Naive thymus-derived CD4-positive, alpha-beta T cell (primary cell): ENCODE data around the gene MYBPC2. TPM values are rescaled to one million over a fixed set of nuclear protein-coding genes. Genes with fewer than 3 reads are reported as not detected.

Experiments used
- ATAC-seq: fragments of 150-1000 bp; cut with Tn5 transposase; 2 replicates; pipeline ENCODE4 v1.10.0; 2021; ENCODE audit warnings: mild to moderate bottlenecking, moderate library complexity
- CTCF ChIA-PET: fragments of 350-600 bp; sonication (Branson Sonifier 250); formaldehyde crosslinking; loops from one replicate; lab custom pipeline; 2021; ENCODE audit warnings: antibody characterized with exemption; lab: Charles Lee
- POLR2A ChIA-PET: fragments of 350-600 bp; sonication (Branson Sonifier 250); formaldehyde crosslinking; loops from one replicate; lab custom pipeline; 2021; ENCODE audit warnings: antibody characterized with exemption, inconsistent platforms; lab: Charles Lee
- DNase-seq, 9 donors: peaks; one replicate each; pipeline versions ENCODE4 v3.0.0 to v3.0.0-alpha.2; 2020 to 2022; ENCODE audit warnings: mixed read lengths in 1 of 9
- H3K27ac ChIP-seq: one replicate; pipeline ENCODE4 v1.7.0; 2013; ENCODE audit warnings: mild to moderate bottlenecking, low read depth, low read length, moderate library complexity
- H3K27me3 ChIP-seq, 2 donors: one replicate each; pipeline ENCODE4 v1.7.0; 2013; ENCODE audit warnings: low read length in 2 of 2, mild to moderate bottlenecking in 2 of 2, moderate library complexity in 2 of 2; ENCODE audit not compliant: control insufficient read depth in 2 of 2, insufficient read depth in 2 of 2
- H3K36me3 ChIP-seq, 3 experiments: 1 replicate in 2 of 3; 2 replicates in 1 of 3; pipeline ENCODE4 v1.7.0; 2013; ENCODE audit warnings: low read length in 3 of 3, mild to moderate bottlenecking in 3 of 3, moderate library complexity in 1 of 3; ENCODE audit not compliant: insufficient read depth in 3 of 3, control insufficient read depth in 2 of 3
- H3K4me1 ChIP-seq, 2 donors: one replicate each; pipeline ENCODE4 v1.7.0; 2013; ENCODE audit warnings: low read length in 2 of 2, mild to moderate bottlenecking in 2 of 2, moderate library complexity in 1 of 2; ENCODE audit not compliant: control insufficient read depth in 2 of 2, insufficient read depth in 2 of 2
- H3K4me3 ChIP-seq: 2 replicates; pipeline ENCODE4 v1.7.0; 2013; ENCODE audit warnings: mild to moderate bottlenecking, low read length
- H3K9me3 ChIP-seq, 3 experiments: 1 replicate in 2 of 3; 2 replicates in 1 of 3; pipeline ENCODE4 v1.7.0; 2013; ENCODE audit warnings: low read length in 3 of 3; ENCODE audit not compliant: control insufficient read depth in 2 of 3
- H3K27ac Mint-ChIP-seq, 9 donors: one replicate each; pipeline ENCODE4 v1.8.0; 2020 to 2022; ENCODE audit warnings: mixed read lengths in 9 of 9, mild to moderate bottlenecking in 8 of 9, moderate library complexity in 5 of 9, inconsistent platforms in 2 of 9
- H3K27me3 Mint-ChIP-seq, 5 donors: one replicate each; pipeline ENCODE4 v1.8.0; 2021 to 2022; ENCODE audit warnings: mixed read lengths in 5 of 5, mild to moderate bottlenecking in 1 of 5
- H3K36me3 Mint-ChIP-seq, 5 donors: one replicate each; pipeline ENCODE4 v1.8.0; 2020 to 2022; ENCODE audit warnings: mixed read lengths in 5 of 5, mild to moderate bottlenecking in 3 of 5, inconsistent platforms in 1 of 5
- H3K4me1 Mint-ChIP-seq, 7 donors: one replicate each; pipeline ENCODE4 v1.8.0; 2020 to 2022; ENCODE audit warnings: mixed read lengths in 7 of 7, mild to moderate bottlenecking in 3 of 7, inconsistent platforms in 1 of 7
- H3K4me3 Mint-ChIP-seq, 10 donors: one replicate each; pipeline ENCODE4 v1.8.0; 2020 to 2022; ENCODE audit warnings: mild to moderate bottlenecking in 10 of 10, mixed read lengths in 10 of 10, moderate library complexity in 6 of 10, inconsistent platforms in 2 of 10
- H3K9me3 Mint-ChIP-seq, 11 donors: one replicate each; pipeline ENCODE4 v1.8.0; 2020 to 2022; ENCODE audit warnings: mixed read lengths in 11 of 11, mild to moderate bottlenecking in 4 of 11, inconsistent platforms in 1 of 11, moderate library complexity in 1 of 11
- intact Hi-C, 2 donors: fragments of 100-400 bp; cut with micrococcal nuclease; formaldehyde crosslinking; loops; one replicate each; pipeline ENCODE4 v1.15.1; 2023
- polyA plus RNA-seq, 2 donors: library from polyadenylated mRNA; unstranded; fragments of 300-500 nt; fragmentation: Illumina TruSeq; gene quantifications; one replicate each; pipeline ENCODE4 v1.2.3, GENCODE V29; 2021
- total RNA-seq, 6 experiments: library from RNA in 5 of 6; stranded (reverse) in 5 of 6; gene quantifications; 1 replicate in 5 of 6; 2 replicates in 1 of 6; pipeline ENCODE4 v1.2.3 and lab custom pipeline; 2021 to 2026

MYBPC2 gene
- total and polyA plus RNA-seq, 7 experiments from 2014 or later, result 0.39 to 0.92 TPM; not detected in 5

- CTCF ChIA-PET, result no interaction called here
- POLR2A ChIA-PET, result no interaction called here
- Mint-ChIP-seq H3K9me3 (no peaks in the 10 kb centered on the region), H3K4me1 (no peaks in the 10 kb centered on the region), H3K36me3 (peaks cover 0 to 27% (median 0%) of the 10 kb centered on the region in 5 donors), H3K27ac (no peak overlapping the region), H3K4me3 (no peak overlapping the region), H3K27me3 (no peaks in the 10 kb centered on the region)
- H3K4me1 ChIP-seq, result no peaks in the 10 kb centered on the region
- no peak for ATAC-seq
- no peaks in the 10 kb centered on the region for H3K9me3 ChIP-seq
- DNase-seq, result no peak
- intact Hi-C loops, result no loop called here
- H3K36me3 ChIP-seq, result peaks cover 0 to 66% (median 6%) of the 10 kb centered on the region in 3 experiments
- no peaks in the 10 kb centered on the region for H3K27me3 ChIP-seq
- no peak overlapping the region for H3K27ac ChIP-seq
- H3K4me3 ChIP-seq, result no peak overlapping the region
Observed at GRCh38 chr19:50406829-50407228, 25.9 kb upstream of the MYBPC2 start.

GRCh38 chr19:50409347-50409746 is 23.3 kb upstream of the MYBPC2 start:
- ATAC-seq, result no peak
- Histone ChIP-seq H3K4me3 (no peak overlapping the region), H3K27ac (no peak overlapping the region), H3K27me3 (no peaks in the 10 kb centered on the region), H3K9me3 (no peaks in the 10 kb centered on the region), H3K36me3 (peaks cover 0 to 45% (median 6%) of the 10 kb centered on the region in 3 experiments), H3K4me1 (no peaks in the 10 kb centered on the region)
- CTCF ChIA-PET, result no interaction called here
- Mint-ChIP-seq H3K36me3 (peaks cover 0 to 18% (median 3%) of the 10 kb centered on the region in 5 donors), H3K27ac (no peak overlapping the region), H3K9me3 (no peaks in the 10 kb centered on the region), H3K4me1 (no peaks in the 10 kb centered on the region), H3K4me3 (no peak overlapping the region), H3K27me3 (no peaks in the 10 kb centered on the region)
- intact Hi-C loops, result no loop called here
- no peak for DNase-seq
- POLR2A ChIA-PET, result no interaction called here

GRCh38 chr19:50410109-50410508 is 22.6 kb upstream of the MYBPC2 start:
- ATAC-seq (no peak), DNase-seq (no peak)
- intact Hi-C loops, result loop anchor here in 1 of 2 donors (5.0 kb wide), 1 partner anchor 52 kb away; no protein-coding TSS in a partner anchor
- Mint-ChIP-seq H3K27ac (no peak overlapping the region), H3K36me3 (peaks cover 0 to 18% (median 3%) of the 10 kb centered on the region in 5 donors), H3K27me3 (no peaks in the 10 kb centered on the region), H3K4me3 (no peak overlapping the region), H3K4me1 (no peaks in the 10 kb centered on the region), H3K9me3 (no peaks in the 10 kb centered on the region)
- Histone ChIP-seq H3K9me3 (no peaks in the 10 kb centered on the region), H3K4me3 (no peak overlapping the region), H3K27me3 (no peaks in the 10 kb centered on the region), H3K36me3 (peaks cover 0 to 44% (median 6%) of the 10 kb centered on the region in 3 experiments), H3K4me1 (no peaks in the 10 kb centered on the region), H3K27ac (no peak overlapping the region)
- ChIA-PET POLR2A (no interaction called here), CTCF (interaction anchor here (0.6 kb wide), 1 partner anchor 52 kb away, joined by 3 read pairs; no protein-coding TSS in a partner anchor)

- Histone ChIP-seq H3K27me3 (no peaks in the 10 kb centered on the region), H3K4me1 (no peaks in the 10 kb centered on the region), H3K4me3 (no peak overlapping the region), H3K9me3 (no peaks in the 10 kb centered on the region), H3K27ac (no peak overlapping the region), H3K36me3 (peaks cover 0 to 24% (median 0%) of the 10 kb centered on the region in 3 experiments)
- H3K9me3 Mint-ChIP-seq, result no peaks in the 10 kb centered on the region
- peak overlapping the region in 3 of 9 donors; percentile 25 to 47 (median 33) for H3K27ac Mint-ChIP-seq
- CTCF ChIA-PET, result interaction anchor here (0.6 to 1.0 kb wide), 3 partner anchors 43 to 845 kb away, joined by 3 read pairs; no protein-coding TSS in a partner anchor
- ATAC-seq, result no peak
- peaks cover 0 to 3% (median 0%) of the 10 kb centered on the region in 7 donors for H3K4me1 Mint-ChIP-seq
- no peak for DNase-seq
- intact Hi-C loops, result loop anchor here in 1 of 2 donors (5.0 kb wide), 1 partner anchor 50 kb away; no protein-coding TSS in a partner anchor
- peaks cover 0 to 9% (median 1%) of the 10 kb centered on the region in 5 donors for H3K36me3 Mint-ChIP-seq
- H3K4me3 Mint-ChIP-seq, result no peak overlapping the region
- no peaks in the 10 kb centered on the region for H3K27me3 Mint-ChIP-seq
- POLR2A ChIA-PET, result interaction anchor here (0.6 to 2.7 kb wide), 2 partner anchors 55 to 65 kb away, joined by 3 to 13 read pairs; no protein-coding TSS in a partner anchor
Observed at GRCh38 chr19:50412419-50412818, 20.3 kb upstream of the MYBPC2 start.

GRCh38 chr19:50413096-50413495 is 19.6 kb upstream of the MYBPC2 start:
- H3K27ac ChIP-seq, result no peak overlapping the region
- ChIA-PET CTCF (no interaction called here), POLR2A (interaction anchor here (2.7 kb wide), 1 partner anchor 56 kb away, joined by 13 read pairs; no protein-coding TSS in a partner anchor)
- ATAC-seq, result no peak
- no peak overlapping the region for H3K4me3 ChIP-seq
- Mint-ChIP-seq H3K36me3 (peaks cover 0 to 9% (median 1%) of the 10 kb centered on the region in 5 donors), H3K4me1 (peaks cover 0 to 3% (median 0%) of the 10 kb centered on the region in 7 donors), H3K9me3 (no peaks in the 10 kb centered on the region), H3K27ac (no peak overlapping the region), H3K4me3 (no peak overlapping the region), H3K27me3 (no peaks in the 10 kb centered on the region)
- H3K36me3 ChIP-seq, result peaks cover 0 to 24% (median 0%) of the 10 kb centered on the region in 3 experiments
- DNase-seq, result no peak
- intact Hi-C loops, result loop anchor here in 1 of 2 donors (5.0 kb wide), 1 partner anchor 49 kb away; no protein-coding TSS in a partner anchor
- no peaks in the 10 kb centered on the region for H3K4me1 ChIP-seq
- no peaks in the 10 kb centered on the region for H3K27me3 ChIP-seq
- H3K9me3 ChIP-seq, result no peaks in the 10 kb centered on the region

GRCh38 chr19:50413531-50413930 is 19.2 kb upstream of the MYBPC2 start:
- ATAC-seq, result no peak
- ChIA-PET POLR2A (interaction anchor here (2.7 kb wide), 1 partner anchor 56 kb away, joined by 13 read pairs; no protein-coding TSS in a partner anchor), CTCF (interaction anchor here (0.6 to 0.9 kb wide), 2 partner anchors 47 to 1004 kb away, joined by 3 read pairs; no protein-coding TSS in a partner anchor)
- Mint-ChIP-seq H3K27me3 (peaks cover 0 to 3% (median 0%) of the 10 kb centered on the region in 5 donors), H3K27ac (no peak overlapping the region), H3K4me1 (peaks cover 0 to 6% (median 0%) of the 10 kb centered on the region in 7 donors), H3K4me3 (no peak overlapping the region), H3K9me3 (no peaks in the 10 kb centered on the region), H3K36me3 (peaks cover 0 to 9% (median 1%) of the 10 kb centered on the region in 5 donors)
- Histone ChIP-seq H3K4me1 (no peaks in the 10 kb centered on the region), H3K4me3 (no peak overlapping the region), H3K9me3 (no peaks in the 10 kb centered on the region), H3K36me3 (peaks cover 0 to 22% (median 0%) of the 10 kb centered on the region in 3 experiments), H3K27ac (no peak overlapping the region), H3K27me3 (no peaks in the 10 kb centered on the region)
- DNase-seq, result no peak
- intact Hi-C loops, result loop anchor here in 1 of 2 donors (5.0 kb wide), 1 partner anchor 49 kb away; no protein-coding TSS in a partner anchor
